Lung (tissue), 12 donors: ENCODE results near the gene SLC17A3. TPM values are rescaled to one million over a fixed set of nuclear protein-coding genes. Genes with fewer than 3 reads are reported as not detected.

ENCODE experiments used
- ATAC-seq: fragments of 200-7000 bp; cut with Tn5 transposase; one replicate; pipeline ENCODE4 v1.9.1; 2020; ENCODE audit warnings: moderate number of reproducible peaks; ENCODE audit not compliant: insufficient read depth, low FRiP score
- DNase-seq, 3 donors: peaks; one replicate each; pipeline ENCODE4 v3.0.0-alpha.2; 2013 to 2017
- H3K27ac ChIP-seq, 2 donors: one replicate each; pipeline ENCODE4 v1.5.1; 2013; ENCODE audit warnings: mild to moderate bottlenecking in 2 of 2, moderate library complexity in 2 of 2, control low read depth in 1 of 2, inconsistent platforms in 1 of 2, low read depth in 1 of 2, low read length in 1 of 2
- H3K27me3 ChIP-seq, 3 donors: one replicate each; pipeline ENCODE4 v1.5.1; 2013; ENCODE audit warnings: low read length in 2 of 3; ENCODE audit not compliant: control insufficient read depth in 3 of 3, insufficient read depth in 3 of 3
- H3K36me3 ChIP-seq, 4 donors: one replicate each; pipeline ENCODE4 v1.5.1; 2013; ENCODE audit warnings: low read length in 4 of 4, mild to moderate bottlenecking in 1 of 4, moderate library complexity in 1 of 4; ENCODE audit not compliant: control insufficient read depth in 4 of 4, insufficient read depth in 4 of 4
- H3K4me1 ChIP-seq, 5 donors: one replicate each; pipeline ENCODE4 v1.5.1; 2013; ENCODE audit warnings: low read length in 5 of 5, mild to moderate bottlenecking in 2 of 5, moderate library complexity in 1 of 5; ENCODE audit not compliant: control insufficient read depth in 5 of 5, insufficient read depth in 5 of 5
- H3K4me3 ChIP-seq: one replicate; pipeline ENCODE4 v1.5.1; 2013; ENCODE audit warnings: mild to moderate bottlenecking, control low read depth, moderate library complexity
- H3K9ac ChIP-seq, 2 donors: one replicate each; pipeline ENCODE4 v1.5.1; 2013; ENCODE audit warnings: low read length in 2 of 2, control low read depth in 1 of 2; ENCODE audit not compliant: insufficient read depth in 1 of 2
- H3K9me3 ChIP-seq, 4 donors: one replicate each; pipeline ENCODE4 v1.5.1; 2013; ENCODE audit warnings: low read length in 3 of 4, mild to moderate bottlenecking in 1 of 4, moderate library complexity in 1 of 4; ENCODE audit not compliant: control insufficient read depth in 4 of 4, insufficient read depth in 3 of 4
- CTCF ChIP-seq: IDR thresholded peaks from 2 replicates; pipeline ENCODE4 v1.5.1; 2012; ENCODE audit warnings: mild to moderate bottlenecking; ENCODE audit errors: control extremely low read depth, extremely low read depth
- WGBS, 2 donors: extraction: QIAGEN DNeasy Blood & Tissue Kit; methylation state at CpG; one replicate each; pipeline ENCODE4 v1.1.7; 2013; 5-methylcytosine and 5-hydroxymethylcytosine counted together
- polyA plus RNA-seq, 2 donors: library from polyadenylated mRNA; stranded (reverse); fragments of 200-250 nt; gene quantifications; one replicate each; pipeline ENCODE4 v1.2.1, GENCODE V29; 2013
- total RNA-seq, 2 donors: library from RNA; depleted of rRNA in 1 of 2; stranded (reverse); fragments of >200 nt in 1 of 2; gene quantifications; one replicate each; pipeline ENCODE4 v1.2.1, GENCODE V29; 2014 to 2021
- donor health status: control.
- donor health status: control.
- donor health status: Bipolar disorder and iron deficiency.
- donor health status: healthy.
- donor health status: DM: yes; HTN: yes; CAD: no.

SLC17A3 gene
- total and polyA plus RNA-seq, 4 donors: not detected

- Histone ChIP-seq H3K4me3 (no peak overlapping the region), H3K9ac (no peak overlapping the region), H3K36me3 (no peaks in the 10 kb centered on the region), H3K27me3 (no peaks in the 10 kb centered on the region), H3K27ac (no peak overlapping the region), H3K9me3 (no peaks in the 10 kb centered on the region), H3K4me1 (peaks cover 0 to 6% (median 0%) of the 10 kb centered on the region in 5 donors)
- DNase-seq (peak in 2 of 3 donors; percentile 11), ATAC-seq (no peak)
- no peak for TF ChIP-seq CTCF
- WGBS, 2 donors: 64 to 83% methylated on average over 8 of the region's 8 CpGs
Observed at GRCh38 chr6:25835442-25836283, 38.4 kb downstream of the SLC17A3 start.

GRCh38 chr6:25834950-25835349 is 39.1 kb downstream of the SLC17A3 start:
- peak in 1 of 3 donors; percentile 12 for DNase-seq
- Histone ChIP-seq H3K4me3 (no peak overlapping the region), H3K9ac (no peak overlapping the region), H3K9me3 (no peaks in the 10 kb centered on the region), H3K4me1 (peaks cover 0 to 6% (median 0%) of the 10 kb centered on the region in 5 donors), H3K27ac (no peak overlapping the region), H3K36me3 (no peaks in the 10 kb centered on the region), H3K27me3 (no peaks in the 10 kb centered on the region)
- 38 to 58% methylated on average over 1 of the region's 1 CpG for WGBS, 2 donors
- TF ChIP-seq CTCF: no peak
- ATAC-seq: no peak

DNA sequence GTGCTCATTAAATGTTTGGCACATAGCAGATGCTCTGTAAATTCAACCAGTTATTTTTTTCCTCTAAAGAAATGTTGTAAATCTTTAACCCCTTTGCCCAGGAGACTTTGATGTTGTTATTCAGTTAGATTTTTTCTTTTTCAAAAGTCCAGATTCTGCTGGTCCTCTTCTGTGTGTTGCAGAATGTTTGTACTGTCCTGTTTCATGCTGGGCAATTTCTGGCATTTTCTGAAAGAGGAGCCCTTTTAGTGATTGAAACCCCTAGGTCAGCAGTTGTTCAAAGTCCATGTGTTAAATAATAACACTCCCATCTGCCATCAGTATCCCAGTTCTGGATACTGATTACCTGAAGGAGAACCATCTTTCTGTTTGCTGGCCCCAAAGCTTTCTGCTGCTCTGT is 40.9 kb downstream of the SLC17A3 start:
- H3K9ac ChIP-seq: no peak overlapping the region
- no peak for ATAC-seq
- H3K4me3 ChIP-seq: no peak overlapping the region
- H3K9me3 ChIP-seq: no peaks in the 10 kb centered on the region
- TF ChIP-seq CTCF: no peak
- peaks cover 0 to 6% (median 0%) of the 10 kb centered on the region in 5 donors for H3K4me1 ChIP-seq
- H3K36me3 ChIP-seq: no peaks in the 10 kb centered on the region
- no peaks in the 10 kb centered on the region for H3K27me3 ChIP-seq
- no peak overlapping the region for H3K27ac ChIP-seq
- DNase-seq: no peak

- no peak for DNase-seq
- peaks cover 0 to 6% (median 0%) of the 10 kb centered on the region in 5 donors for H3K4me1 ChIP-seq
- no peaks in the 10 kb centered on the region for H3K9me3 ChIP-seq
- H3K4me3 ChIP-seq: no peak overlapping the region
- no peak for TF ChIP-seq CTCF
- no peak overlapping the region for H3K27ac ChIP-seq
- WGBS, 2 donors: 85 to 94% methylated on average over 3 of the region's 3 CpGs
- H3K36me3 ChIP-seq: no peaks in the 10 kb centered on the region
- no peaks in the 10 kb centered on the region for H3K27me3 ChIP-seq
- ATAC-seq: no peak
- H3K9ac ChIP-seq: no peak overlapping the region
Observed at GRCh38 chr6:25832670-25833069, 41.4 kb downstream of the SLC17A3 start.
